PC-3 (cell line): ENCODE results near the gene STX16.

Experiments used
- EZH2 ChIP-seq: fragments of 300-600 bp; sonication (generic); IDR thresholded peaks from one replicate; pipeline ENCODE4 v1.6.1; 2017; ENCODE audit warnings: antibody characterized with exemption, mild to moderate bottlenecking, low read length; ENCODE audit not compliant: unreplicated experiment
- TF ChIP-seq, protein P1 (sequence below): fragments of 300-600 bp; sonication (generic); conservative IDR thresholded peaks from 2 replicates; pipeline ENCODE4 v1.5.1; 2017; ENCODE audit warnings: antibody characterized with exemption, low read depth, mild to moderate bottlenecking, low read length

- TF ChIP-seq, protein P1, sequence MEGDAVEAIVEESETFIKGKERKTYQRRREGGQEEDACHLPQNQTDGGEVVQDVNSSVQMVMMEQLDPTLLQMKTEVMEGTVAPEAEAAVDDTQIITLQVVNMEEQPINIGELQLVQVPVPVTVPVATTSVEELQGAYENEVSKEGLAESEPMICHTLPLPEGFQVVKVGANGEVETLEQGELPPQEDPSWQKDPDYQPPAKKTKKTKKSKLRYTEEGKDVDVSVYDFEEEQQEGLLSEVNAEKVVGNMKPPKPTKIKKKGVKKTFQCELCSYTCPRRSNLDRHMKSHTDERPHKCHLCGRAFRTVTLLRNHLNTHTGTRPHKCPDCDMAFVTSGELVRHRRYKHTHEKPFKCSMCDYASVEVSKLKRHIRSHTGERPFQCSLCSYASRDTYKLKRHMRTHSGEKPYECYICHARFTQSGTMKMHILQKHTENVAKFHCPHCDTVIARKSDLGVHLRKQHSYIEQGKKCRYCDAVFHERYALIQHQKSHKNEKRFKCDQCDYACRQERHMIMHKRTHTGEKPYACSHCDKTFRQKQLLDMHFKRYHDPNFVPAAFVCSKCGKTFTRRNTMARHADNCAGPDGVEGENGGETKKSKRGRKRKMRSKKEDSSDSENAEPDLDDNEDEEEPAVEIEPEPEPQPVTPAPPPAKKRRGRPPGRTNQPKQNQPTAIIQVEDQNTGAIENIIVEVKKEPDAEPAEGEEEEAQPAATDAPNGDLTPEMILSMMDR = no peak
- TF ChIP-seq EZH2 = no peak
Observed at GRCh38 chr20:58626051-58626450, 25.0 kb upstream of the STX16 start.
